Left ventricle myocardium inferior (tissue), 1 donor: ENCODE results near the gene MAP3K13. TPM values are rescaled to one million over a fixed set of nuclear protein-coding genes. Genes with fewer than 3 reads are reported as not detected.

ENCODE experiments used
- DNase-seq: peaks from one replicate; pipeline ENCODE4 v3.0.0-alpha.2; 2020
- H3K27ac ChIP-seq: fragments of 200-600 bp; replicated peaks from 2 replicates; pipeline ENCODE4 v1.8.0; 2021
- H3K27me3 ChIP-seq: fragments of 200-600 bp; 2 replicates; pipeline ENCODE4 v1.8.0; 2021; ENCODE audit warnings: low read depth
- H3K36me3 ChIP-seq: fragments of 200-600 bp; 2 replicates; pipeline ENCODE4 v1.8.0; 2021
- H3K4me1 ChIP-seq: fragments of 200-600 bp; 2 replicates; pipeline ENCODE4 v1.8.0; 2021
- H3K4me3 ChIP-seq: fragments of 200-600 bp; 2 replicates; pipeline ENCODE4 v1.8.0; 2021; ENCODE audit warnings: mild to moderate bottlenecking, moderate library complexity
- H3K9me3 ChIP-seq: fragments of 200-600 bp; replicated peaks from 2 replicates; pipeline ENCODE4 v1.8.0; 2021
- CTCF ChIP-seq: fragments of 200-600 bp; IDR thresholded peaks from 2 replicates; pipeline ENCODE4 v1.8.0; 2021; ENCODE audit warnings: antibody characterized with exemption, mild to moderate bottlenecking, borderline replicate concordance
- intact Hi-C: fragments of 100-400 bp; cut with micrococcal nuclease; formaldehyde crosslinking; loops from one replicate; pipeline ENCODE4 v1.11.0; 2022
- total RNA-seq: library from RNA; stranded (reverse); fragmentation: NEBNext Ultra II Directional; extraction: Animal tissue kit (Norgen Biotek cat#: 25700); gene quantifications from one replicate; pipeline ENCODE4 v1.2.1, GENCODE V29; 2021
- donor health status: DM: no; HTN: yes; CAD: no; lungs with severe emphysema.

The MAP3K13 gene
- total RNA-seq, 1 donor from 2014 or later, result 8.4 TPM

GRCh38 chr3:185327062-185327461 is 35.9 kb upstream of the MAP3K13 start:
- H3K4me3 ChIP-seq, result no peak overlapping the region
- DNase-seq, result no peak
- intact Hi-C loops, result no loop called here
- H3K27me3 ChIP-seq, result no peaks in the 10 kb centered on the region
- no peak overlapping the region for H3K27ac ChIP-seq
- no peaks in the 10 kb centered on the region for H3K4me1 ChIP-seq
- TF ChIP-seq CTCF, result no peak
- H3K36me3 ChIP-seq, result no peaks in the 10 kb centered on the region
- no peaks in the 10 kb centered on the region for H3K9me3 ChIP-seq

GRCh38 chr3:185328324-185329004 is 34.5 kb upstream of the MAP3K13 start:
- intact Hi-C loops, result no loop called here

GRCh38 chr3:185330238-185330637 is 32.7 kb upstream of the MAP3K13 start:
- intact Hi-C loops, result no loop called here
- Histone ChIP-seq H3K36me3 (no peaks in the 10 kb centered on the region), H3K4me3 (no peak overlapping the region), H3K4me1 (no peaks in the 10 kb centered on the region), H3K27ac (no peak overlapping the region), H3K9me3 (no peaks in the 10 kb centered on the region), H3K27me3 (no peaks in the 10 kb centered on the region)
- no peak for DNase-seq
- TF ChIP-seq CTCF, result no peak

More at GRCh38 chr3:185328324-185329004, 34.5 kb upstream of the MAP3K13 start:
- Histone ChIP-seq H3K9me3 (no peaks in the 10 kb centered on the region), H3K4me1 (no peaks in the 10 kb centered on the region), H3K4me3 (no peak overlapping the region), H3K36me3 (no peaks in the 10 kb centered on the region), H3K27me3 (no peaks in the 10 kb centered on the region), H3K27ac (no peak overlapping the region)
- no peak for DNase-seq
- no peak for TF ChIP-seq CTCF

- intact Hi-C loops, result no loop called here
- no peak for TF ChIP-seq CTCF
Observed at GRCh38 chr3:185330644-185331043, 32.3 kb upstream of the MAP3K13 start.

GRCh38 chr3:185332026-185332735 is 30.8 kb upstream of the MAP3K13 start:
- TF ChIP-seq CTCF, result no peak
- H3K36me3 ChIP-seq, result no peaks in the 10 kb centered on the region
- no peak overlapping the region for H3K4me3 ChIP-seq
- H3K27ac ChIP-seq, result no peak overlapping the region
- intact Hi-C loops, result no loop called here
- DNase-seq, result no peak
- H3K9me3 ChIP-seq, result no peaks in the 10 kb centered on the region
- no peaks in the 10 kb centered on the region for H3K27me3 ChIP-seq
- H3K4me1 ChIP-seq, result no peaks in the 10 kb centered on the region

More at GRCh38 chr3:185330644-185331043, 32.3 kb upstream of the MAP3K13 start:
- Histone ChIP-seq H3K9me3 (no peaks in the 10 kb centered on the region), H3K36me3 (no peaks in the 10 kb centered on the region), H3K4me3 (no peak overlapping the region), H3K27ac (no peak overlapping the region), H3K27me3 (no peaks in the 10 kb centered on the region), H3K4me1 (no peaks in the 10 kb centered on the region)
- DNase-seq, result no peak
